Upper lobe of right lung (tissue), 1 donor: ENCODE measurements around the gene STARD5. TPM values are rescaled to one million over a fixed set of nuclear protein-coding genes. Genes with fewer than 3 reads are reported as not detected.
A peak's percentile ranks its signal among the peaks of the same experiment; 100 is the strongest.

Experiments
- ATAC-seq: fragments of 200-7000 bp; cut with Tn5 transposase; one replicate; pipeline ENCODE4 v1.9.1; 2020; ENCODE audit warnings: mild to moderate bottlenecking, moderate library complexity
- DNase-seq: peaks from one replicate; pipeline ENCODE4 v3.0.0-alpha.2; 2020
- H3K27ac ChIP-seq: fragments of 200-600 bp; one replicate; pipeline ENCODE4 v1.8.0; 2022
- H3K27me3 ChIP-seq: fragments of 200-600 bp; one replicate; pipeline ENCODE4 v1.8.0; 2022; ENCODE audit warnings: mild to moderate bottlenecking
- H3K36me3 ChIP-seq: fragments of 200-600 bp; one replicate; pipeline ENCODE4 v1.8.0; 2022
- H3K4me1 ChIP-seq: fragments of 200-600 bp; one replicate; pipeline ENCODE4 v1.8.0; 2022
- H3K4me3 ChIP-seq: fragments of 200-600 bp; one replicate; pipeline ENCODE4 v1.8.0; 2022; ENCODE audit warnings: mild to moderate bottlenecking
- H3K9me3 ChIP-seq: fragments of 200-600 bp; one replicate; pipeline ENCODE4 v1.8.0; 2022
- CTCF ChIP-seq: fragments of 200-600 bp; IDR thresholded peaks from one replicate; pipeline ENCODE4 v1.8.0; 2022; ENCODE audit warnings: antibody characterized with exemption
- intact Hi-C: fragments of 100-400 bp; cut with DNase I; formaldehyde crosslinking; loops from one replicate; pipeline ENCODE4 v1.11.0; 2022
- total RNA-seq: library from RNA; stranded (reverse); fragmentation: NEBNext Ultra II Directional; extraction: Animal tissue kit (Norgen Biotek cat#: 25700); gene quantifications from one replicate; pipeline ENCODE4 v1.2.1, GENCODE V29; 2021
- donor health status: DM: no; HTN: yes; CAD: no; lungs with severe emphysema.

The STARD5 gene
- total RNA-seq, 1 donor from 2014 or later = 5.4 TPM

GRCh38 chr15:81326466-81327212 is 2.7 kb upstream of the STARD5 start:
- H3K27ac ChIP-seq = no peak overlapping the region
- no peaks in the 10 kb centered on the region for H3K9me3 ChIP-seq
- no peak for TF ChIP-seq CTCF
- H3K4me3 ChIP-seq = no peak overlapping the region
- ATAC-seq = no peak
- intact Hi-C loops = no loop called here
- H3K4me1 ChIP-seq = peaks cover 18% of the 10 kb centered on the region
- no peaks in the 10 kb centered on the region for H3K27me3 ChIP-seq
- DNase-seq = no peak
- H3K36me3 ChIP-seq = no peaks in the 10 kb centered on the region

- no peak for TF ChIP-seq CTCF
- Histone ChIP-seq H3K9me3 (no peaks in the 10 kb centered on the region), H3K27me3 (no peaks in the 10 kb centered on the region), H3K4me3 (peak overlapping the region; percentile 89), H3K4me1 (peaks cover 18% of the 10 kb centered on the region), H3K27ac (peak overlapping the region; percentile 65), H3K36me3 (peaks cover 15% of the 10 kb centered on the region)
- DNase-seq = no peak
- intact Hi-C loops = no loop called here
- no peak for ATAC-seq
Measured at GRCh38 chr15:81323559-81323943, 390 bp downstream of the STARD5 start.

GRCh38 chr15:81322676-81323253 is 1.2 kb downstream of the STARD5 start:
- no peaks in the 10 kb centered on the region for H3K9me3 ChIP-seq
- intact Hi-C loops = no loop called here
- peaks cover 18% of the 10 kb centered on the region for H3K4me1 ChIP-seq
- peak overlapping the region; percentile 89 for H3K4me3 ChIP-seq
- DNase-seq (no peak), ATAC-seq (no peak)
- peaks cover 21% of the 10 kb centered on the region for H3K36me3 ChIP-seq
- H3K27ac ChIP-seq = no peak overlapping the region
- no peaks in the 10 kb centered on the region for H3K27me3 ChIP-seq
- no peak for TF ChIP-seq CTCF

GRCh38 chr15:81321667-81322066 is 2.3 kb downstream of the STARD5 start:
- intact Hi-C loops = no loop called here
- no peak overlapping the region for H3K27ac ChIP-seq
- H3K4me3 ChIP-seq = no peak overlapping the region
- H3K36me3 ChIP-seq = peaks cover 26% of the 10 kb centered on the region
- no peaks in the 10 kb centered on the region for H3K27me3 ChIP-seq
- ATAC-seq (no peak), DNase-seq (no peak)
- no peaks in the 10 kb centered on the region for H3K9me3 ChIP-seq
- TF ChIP-seq CTCF = no peak
- H3K4me1 ChIP-seq = peaks cover 18% of the 10 kb centered on the region

GRCh38 chr15:81317642-81318017 is 6.3 kb downstream of the STARD5 start:
- H3K27ac ChIP-seq = no peak overlapping the region
- peaks cover 4% of the 10 kb centered on the region for H3K4me1 ChIP-seq
- no peaks in the 10 kb centered on the region for H3K9me3 ChIP-seq
- intact Hi-C loops = no loop called here
- ATAC-seq (no peak), DNase-seq (no peak)
- H3K4me3 ChIP-seq = no peak overlapping the region
- H3K27me3 ChIP-seq = no peaks in the 10 kb centered on the region
- TF ChIP-seq CTCF = no peak
- peaks cover 31% of the 10 kb centered on the region for H3K36me3 ChIP-seq
